ENCODE measurements around the gene FOXF2. TPM values are rescaled to one million over a fixed set of nuclear protein-coding genes. Genes with fewer than 3 reads are reported as not detected.

The FOXF2 gene
- total RNA-seq, 2 experiments from 2014 or later: not detected

DNA sequence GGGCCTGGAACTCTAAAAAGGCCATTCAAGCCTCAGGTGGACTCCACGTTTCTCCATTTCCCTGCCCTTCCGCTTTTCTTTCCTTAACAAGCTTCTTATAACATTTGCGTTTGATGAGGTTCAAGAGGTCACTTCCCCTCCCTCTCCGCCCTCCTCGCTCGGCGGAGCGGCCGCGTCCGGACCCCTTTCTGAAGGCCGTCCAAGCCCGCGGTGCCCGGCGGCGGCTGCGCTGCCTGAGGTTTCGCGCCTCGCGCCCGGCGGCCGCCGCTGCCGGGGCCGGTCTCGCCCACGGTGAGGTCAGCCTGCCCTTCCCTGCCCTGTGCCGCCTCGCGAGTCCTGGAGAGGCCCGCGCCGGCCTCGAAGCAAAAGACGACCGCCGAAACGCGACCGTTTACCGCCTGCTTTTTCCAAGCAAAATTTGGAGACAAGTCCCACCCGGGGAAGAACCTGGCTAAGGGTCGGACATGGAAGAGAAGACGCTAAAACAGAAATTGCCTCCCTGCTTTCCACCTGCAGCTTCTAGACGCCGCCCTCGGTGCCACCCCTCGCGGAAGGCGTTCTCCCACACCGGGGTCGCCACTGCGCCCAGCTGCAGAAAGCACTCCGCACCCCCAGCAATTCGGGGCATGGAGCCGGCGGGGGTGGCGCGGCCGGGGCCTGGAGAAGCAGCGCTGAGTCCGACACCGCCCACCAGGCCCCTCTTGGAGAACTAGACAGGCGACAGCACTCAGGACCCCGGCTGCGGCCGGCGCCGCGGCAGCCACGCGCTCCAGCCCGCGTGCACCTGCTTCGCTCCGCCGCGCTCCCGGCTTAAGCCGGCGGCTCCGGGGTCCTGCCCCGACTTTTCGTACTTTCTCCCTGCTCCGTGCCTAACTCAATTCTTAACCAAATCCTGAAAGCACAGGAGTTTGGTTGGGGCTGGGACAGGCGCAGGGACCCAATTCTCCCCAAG, 11.0 kb upstream of the FOXF2 start:
- CTCF ChIA-PET: interaction anchor here (1.1 kb wide), 1 partner anchor 580 kb away, joined by 3 read pairs; no protein-coding TSS in a partner anchor
- POLR2A ChIA-PET: no interaction called here

DNA sequence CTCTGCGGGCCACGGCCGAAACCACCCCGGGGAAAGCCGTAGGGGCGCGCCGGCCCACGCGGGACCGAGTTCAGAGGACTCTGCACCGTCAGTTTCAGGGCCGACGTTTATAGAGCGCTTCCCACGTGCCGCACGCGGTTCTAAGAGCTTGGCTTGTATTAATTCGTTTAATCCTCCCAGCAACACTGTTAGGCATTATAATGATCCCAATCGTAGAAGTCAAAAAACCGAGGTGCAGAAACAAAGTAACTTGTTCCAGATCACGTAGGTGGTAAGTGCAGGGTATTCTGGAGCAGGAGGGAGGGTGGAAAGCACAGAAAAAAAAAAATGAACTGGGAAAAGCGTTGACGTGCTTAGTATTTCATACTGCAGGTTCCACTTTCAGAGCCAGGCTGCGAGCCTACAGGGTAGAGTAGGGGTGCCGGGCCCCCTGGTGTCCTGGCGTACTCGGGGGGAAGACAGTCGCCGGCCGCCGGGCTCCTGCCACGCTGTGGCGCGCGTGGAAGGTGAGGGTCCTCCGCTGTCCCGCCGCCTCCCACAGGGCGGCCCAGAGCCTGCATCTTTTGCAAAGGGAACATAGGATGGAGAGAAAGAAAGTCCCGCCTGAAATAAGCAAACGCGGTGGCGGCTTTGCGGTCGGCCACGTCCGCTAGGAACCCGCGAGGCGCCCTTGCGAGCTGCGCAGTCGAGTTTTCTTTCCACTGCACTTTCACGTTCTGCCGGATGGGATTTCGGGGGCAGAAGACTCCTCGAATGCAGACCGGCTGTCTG, 10.2 kb upstream of the FOXF2 start:
- ChIA-PET POLR2A (no interaction called here), CTCF (interaction anchor here (2.1 kb wide), 1 partner anchor 11 kb away, joined by 8 read pairs; no protein-coding TSS in a partner anchor)

DNA sequence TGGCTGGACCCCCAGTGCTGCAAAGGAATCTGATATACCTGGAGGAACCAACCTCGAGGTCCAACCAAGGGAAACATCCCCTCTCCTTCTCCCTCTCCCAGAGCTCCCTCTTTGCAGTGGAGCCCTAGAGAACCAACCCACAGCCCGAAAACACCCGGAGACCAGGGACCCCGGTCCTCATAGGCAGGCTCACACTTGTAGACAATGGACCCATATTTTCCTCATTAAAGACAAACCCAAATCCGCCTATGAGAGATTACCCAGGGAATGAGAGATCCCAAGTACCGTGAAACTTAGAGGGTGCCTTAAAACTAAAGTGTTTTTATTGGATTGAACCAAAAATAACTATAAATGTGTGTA, 9.6 kb upstream of the FOXF2 start:
- ChIA-PET POLR2A (no interaction called here), CTCF (interaction anchor here (2.1 kb wide), 1 partner anchor 11 kb away, joined by 8 read pairs; no protein-coding TSS in a partner anchor)

DNA sequence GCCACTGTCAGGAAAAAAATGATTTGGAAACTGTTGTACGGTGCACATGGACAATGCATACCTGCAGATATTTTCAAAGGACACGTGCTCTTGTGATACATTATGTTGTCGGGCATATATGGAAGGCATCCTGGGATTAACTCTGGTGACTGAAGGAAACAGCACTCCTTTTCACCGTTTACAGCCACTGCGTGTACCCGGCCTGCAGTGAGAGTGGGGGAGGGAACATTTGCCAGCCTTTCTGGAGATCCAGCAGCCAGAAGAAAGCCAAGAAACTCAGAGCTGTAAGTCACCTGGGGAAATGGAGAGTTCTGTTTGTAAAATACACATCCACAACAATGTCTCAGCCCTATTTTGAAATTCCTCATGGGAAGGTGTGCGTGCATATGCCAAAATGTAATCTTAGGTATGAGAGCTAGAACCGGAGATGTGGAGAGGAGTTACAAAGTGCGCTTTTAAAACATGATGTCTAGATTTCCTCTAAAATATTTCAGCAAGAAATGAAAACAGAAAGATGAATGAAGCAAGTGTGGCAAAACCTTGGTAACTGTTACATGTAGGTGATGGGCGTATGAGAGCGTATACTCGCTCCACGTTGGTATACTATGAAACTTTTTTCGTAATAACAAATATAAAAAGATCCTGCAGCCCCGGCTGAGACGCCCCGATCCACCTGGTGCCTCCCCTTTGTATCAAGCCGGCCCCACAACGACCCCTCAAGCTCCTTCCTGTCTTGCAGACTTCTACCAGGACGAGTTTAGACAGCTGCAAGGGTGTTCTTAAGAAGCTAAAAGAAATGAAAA, 8.6 kb upstream of the FOXF2 start:
- CTCF ChIA-PET: interaction anchor here (0.7 to 2.1 kb wide), 3 partner anchors 10 to 21 kb away, joined by 4 to 8 read pairs (median 5); no protein-coding TSS in a partner anchor
- POLR2A ChIA-PET: no interaction called here

- CTCF ChIA-PET: interaction anchor here (0.7 to 2.1 kb wide), 3 partner anchors 9 to 20 kb away, joined by 4 to 8 read pairs (median 5); no protein-coding TSS in a partner anchor
- POLR2A ChIA-PET: no interaction called here
These were observed 7.7 kb upstream of the FOXF2 start for GRCh38 chr6:1381481-1382330.

GRCh38 chr6:1382331-1382882, 7.0 kb upstream of the FOXF2 start:
- ChIA-PET POLR2A (no interaction called here), CTCF (interaction anchor here (1.0 kb wide), 1 partner anchor 54 kb away, joined by 3 read pairs; no protein-coding TSS in a partner anchor)

GRCh38 chr6:1382883-1383728, 6.3 kb upstream of the FOXF2 start:
- ChIA-PET POLR2A (interaction anchor here (0.6 kb wide), 1 partner anchor 219 kb away, joined by 4 read pairs; no protein-coding TSS in a partner anchor), CTCF (interaction anchor here (0.7 to 1.0 kb wide), 2 partner anchors 54 to 470 kb away, joined by 3 read pairs; no protein-coding TSS in a partner anchor)

DNA sequence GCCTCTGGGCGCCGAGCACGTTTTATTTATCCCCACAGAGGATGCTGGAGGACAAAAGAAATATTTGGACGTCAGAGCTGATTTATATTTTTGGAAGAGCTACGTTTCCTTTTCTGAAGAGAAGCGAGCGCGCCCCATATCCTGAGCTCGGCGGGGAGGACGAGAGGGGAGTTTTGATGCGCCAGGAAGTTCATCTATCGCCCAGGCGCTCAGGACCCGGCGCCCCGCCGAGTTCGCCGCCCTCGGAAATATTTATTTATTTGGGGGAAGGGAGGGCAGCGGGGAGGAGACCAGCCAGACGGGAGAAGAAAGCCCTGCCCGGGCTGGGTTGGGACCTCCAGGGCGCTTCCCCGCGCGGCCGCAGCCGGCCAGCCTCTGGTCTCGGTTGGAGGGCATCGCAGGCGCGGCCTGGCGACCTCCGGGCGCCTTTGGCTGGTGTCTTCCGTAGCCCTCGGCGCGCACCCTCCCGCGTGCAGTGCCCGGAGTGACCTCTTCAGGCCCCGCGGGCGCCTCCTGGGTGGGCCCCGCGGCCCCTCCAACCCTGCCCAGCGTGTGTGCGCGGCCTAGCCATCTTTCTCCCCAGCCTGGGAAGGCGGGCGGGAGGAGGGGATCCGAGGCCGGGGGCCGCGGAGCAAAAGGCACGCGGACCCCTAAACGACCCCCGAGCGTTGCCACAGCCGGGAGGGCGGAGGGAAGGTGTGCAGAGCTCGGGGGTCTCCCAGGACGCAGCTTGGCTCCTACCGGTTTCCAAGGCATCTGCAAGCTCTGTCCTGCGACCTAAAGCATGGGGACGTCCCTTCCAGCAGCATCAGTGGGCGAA, 5.4 kb upstream of the FOXF2 start:
- ChIA-PET CTCF (interaction anchor here (0.7 to 1.2 kb wide), 2 partner anchors 13 to 471 kb away, joined by 3 read pairs; no protein-coding TSS in a partner anchor), POLR2A (interaction anchor here (0.6 kb wide), 1 partner anchor 220 kb away, joined by 4 read pairs; no protein-coding TSS in a partner anchor)

GRCh38 chr6:1384549-1385128, 4.7 kb upstream of the FOXF2 start:
- ChIA-PET CTCF (interaction anchor here (1.2 kb wide), 1 partner anchor 12 kb away, joined by 3 read pairs; no protein-coding TSS in a partner anchor), POLR2A (no interaction called here)

GRCh38 chr6:1385129-1386037, 4.0 kb upstream of the FOXF2 start:
- CTCF ChIA-PET: interaction anchor here (1.3 to 3.3 kb wide), 2 partner anchors 11 to 73 kb away, joined by 3 to 14 read pairs; no protein-coding TSS in a partner anchor
- POLR2A ChIA-PET: no interaction called here

- ChIA-PET CTCF (interaction anchor here (0.7 to 3.3 kb wide), 3 partner anchors 11 to 73 kb away, joined by 3 to 14 read pairs (median 3); no protein-coding TSS in a partner anchor), POLR2A (no interaction called here)
These were observed 3.2 kb upstream of the FOXF2 start for GRCh38 chr6:1386038-1386709.

- ChIA-PET CTCF (interaction anchor here (1.4 to 3.3 kb wide), 2 partner anchors 9 to 49 kb away, joined by 5 to 14 read pairs; no protein-coding TSS in a partner anchor), POLR2A (no interaction called here)
These were observed 1.9 kb upstream of the FOXF2 start for GRCh38 chr6:1387538-1387875.

GRCh38 chr6:1387876-1388629, 1.3 kb upstream of the FOXF2 start:
- POLR2A ChIA-PET: no interaction called here
- CTCF ChIA-PET: interaction anchor here (1.4 to 3.3 kb wide), 2 partner anchors 9 to 49 kb away, joined by 5 to 14 read pairs; no protein-coding TSS in a partner anchor
